GM23338 (cell line): ENCODE data around the gene LTBP4. TPM values are rescaled to one million over a fixed set of nuclear protein-coding genes. Genes with fewer than 3 reads are reported as not detected.

Source experiments
- ATAC-seq: fragments of 200-7000 bp; cut with Tn5 transposase; 3 replicates; pipeline ENCODE4 v1.9.1; 2020
- DNase-seq: peaks from one replicate; pipeline ENCODE4 v3.0.0-alpha.2; 2015; ENCODE audit warnings: low spot score
- H2AFZ ChIP-seq: fragments of 200-600 bp; sonication (generic); 2 replicates; pipeline ENCODE4 v1.8.0; 2016; ENCODE audit warnings: antibody characterized with exemption, mild to moderate bottlenecking, moderate library complexity
- H3F3A ChIP-seq: fragments of 200-600 bp; sonication (generic); replicated peaks from 2 replicates; pipeline ENCODE4 v1.8.0; 2017; ENCODE audit warnings: antibody characterized with exemption, mixed run types, low read depth
- H3K27ac ChIP-seq: fragments of 200-600 bp; sonication (generic); 2 replicates; pipeline ENCODE4 v1.6.1; 2016; ENCODE audit warnings: low read depth
- H3K27me3 ChIP-seq: fragments of 200-600 bp; sonication (generic); 2 replicates; pipeline ENCODE4 v1.8.0; 2016; ENCODE audit warnings: mild to moderate bottlenecking, mixed run types, moderate library complexity; ENCODE audit not compliant: insufficient read depth
- H3K36me3 ChIP-seq: fragments of 200-600 bp; sonication (generic); 2 replicates; pipeline ENCODE4 v1.8.0; 2016; ENCODE audit warnings: mild to moderate bottlenecking; ENCODE audit not compliant: insufficient read depth
- H3K4me1 ChIP-seq: fragments of 200-600 bp; sonication (generic); 2 replicates; pipeline ENCODE4 v1.8.0; 2016; ENCODE audit warnings: mild to moderate bottlenecking, moderate library complexity; ENCODE audit not compliant: insufficient read depth
- H3K4me2 ChIP-seq: fragments of 200-600 bp; sonication (generic); 2 replicates; pipeline ENCODE4 v1.7.1; 2017; ENCODE audit warnings: mixed run types
- H3K4me3 ChIP-seq: fragments of 200-600 bp; sonication (generic); 2 replicates; pipeline ENCODE4 v1.6.1; 2016; ENCODE audit warnings: mixed run types
- H3K79me2 ChIP-seq: fragments of 200-600 bp; sonication (generic); replicated peaks from 2 replicates; pipeline ENCODE4 v1.8.0; 2017; ENCODE audit warnings: mild to moderate bottlenecking; ENCODE audit not compliant: insufficient read depth
- H3K9me2 ChIP-seq: fragments of 200-600 bp; sonication (generic); 2 replicates; pipeline ENCODE4 v1.8.0; 2017; ENCODE audit not compliant: insufficient read depth
- H4K20me1 ChIP-seq: fragments of 200-600 bp; sonication (generic); replicated peaks from 2 replicates; pipeline ENCODE4 v1.8.0; 2017; ENCODE audit warnings: mild to moderate bottlenecking; ENCODE audit not compliant: insufficient read depth
- H3K27ac Mint-ChIP-seq: 2 replicates; pipeline ENCODE4 v1.8.0; 2020; ENCODE audit warnings: inconsistent platforms, mild to moderate bottlenecking, moderate library complexity, mixed read lengths
- H3K27me3 Mint-ChIP-seq: 3 replicates; pipeline ENCODE4 v1.8.0; 2022; ENCODE audit warnings: low read depth, mild to moderate bottlenecking, moderate library complexity, mixed read lengths, inconsistent platforms; ENCODE audit not compliant: insufficient read depth, poor library complexity
- H3K36me3 Mint-ChIP-seq: 3 replicates; pipeline ENCODE4 v1.8.0; 2021; ENCODE audit warnings: low read depth, mild to moderate bottlenecking, inconsistent platforms, moderate library complexity, mixed read lengths
- H3K4me1 Mint-ChIP-seq: 3 replicates; pipeline ENCODE4 v1.8.0; 2020; ENCODE audit warnings: mild to moderate bottlenecking, inconsistent platforms, mixed read lengths
- H3K4me3 Mint-ChIP-seq: 3 replicates; pipeline ENCODE4 v1.8.0; 2021; ENCODE audit warnings: moderate library complexity, mild to moderate bottlenecking, inconsistent platforms, mixed read lengths
- H3K9me3 Mint-ChIP-seq: 3 replicates; pipeline ENCODE4 v1.8.0; 2020; ENCODE audit warnings: moderate library complexity, mild to moderate bottlenecking, inconsistent platforms, mixed read lengths
- CREB1 ChIP-seq: fragments of 250-450 bp; sonication (Bioruptor Pico); IDR thresholded peaks from 2 replicates; pipeline ENCODE4 v1.5.0; 2020; ENCODE audit warnings: low read depth, mild to moderate bottlenecking, moderate library complexity
- EZH2 ChIP-seq: fragments of 200-600 bp; sonication (generic); IDR thresholded peaks from one replicate; pipeline ENCODE4 v1.8.0; 2017; ENCODE audit warnings: antibody characterized with exemption, mild to moderate bottlenecking, low read depth; ENCODE audit not compliant: unreplicated experiment
- NANOG ChIP-seq: IDR thresholded peaks from 2 replicates; pipeline ENCODE4 v1.6.1; 2016; ENCODE audit warnings: antibody characterized with exemption, borderline replicate concordance
- POLR2AphosphoS5 ChIP-seq: IDR thresholded peaks from 2 replicates; pipeline ENCODE4 v1.6.1; 2016; ENCODE audit warnings: antibody characterized with exemption, low read depth
- STAT1 ChIP-seq: IDR thresholded peaks from one replicate; pipeline ENCODE4 v1.6.1; 2016; ENCODE audit warnings: antibody characterized with exemption; ENCODE audit not compliant: unreplicated experiment
- ZNF114 ChIP-seq: fragments of 250-450 bp; sonication (Bioruptor Pico); IDR thresholded peaks from 2 replicates; pipeline ENCODE4 v1.5.0; 2020; ENCODE audit warnings: mild to moderate bottlenecking, moderate library complexity
- ZNF331 ChIP-seq: fragments of 250-450 bp; sonication (Bioruptor Pico); IDR thresholded peaks from 2 replicates; pipeline ENCODE4 v1.5.0; 2020; ENCODE audit warnings: low read depth, mild to moderate bottlenecking, moderate library complexity
- polyA plus RNA-seq: library from polyadenylated mRNA; unstranded; fragments of >200 nt; fragmentation: Nextera tagmentation; extraction: Ambion mirVana; gene quantifications from 2 replicates; pipeline ENCODE4 v1.2.1, GENCODE V29; 2016
- total RNA-seq: library from RNA; depleted of rRNA; stranded (reverse); fragments of >200 nt; shearing (Covaris generic); gene quantifications from 2 replicates; pipeline ENCODE4 v1.2.3, GENCODE V29; 2014
- TF ChIP-seq, protein P1 (sequence below): IDR thresholded peaks from one replicate; pipeline ENCODE4 v1.6.1; 2018; ENCODE audit warnings: antibody characterized with exemption; ENCODE audit not compliant: unreplicated experiment
- TF ChIP-seq, protein P2 (sequence below), 2 experiments: fragments of 200-600 bp in 1 of 2; sonication (generic) in 1 of 2; conservative IDR thresholded peaks; 2 replicates each; pipeline versions ENCODE4 v1.5.1 to v1.6.1; 2016 to 2017; ENCODE audit warnings: antibody characterized with exemption in 2 of 2, low read depth in 2 of 2, mild to moderate bottlenecking in 2 of 2, moderate library complexity in 1 of 2
- TF ChIP-seq, protein P3 (sequence below): fragments of 250-450 bp; sonication (Bioruptor Pico); IDR thresholded peaks from 2 replicates; pipeline ENCODE4 v1.5.0; 2020; ENCODE audit warnings: mild to moderate bottlenecking, moderate library complexity

Gene LTBP4
- total and polyA plus RNA-seq, 2 experiments from 2014 or later, result 50.3 to 65.0 TPM

DNA sequence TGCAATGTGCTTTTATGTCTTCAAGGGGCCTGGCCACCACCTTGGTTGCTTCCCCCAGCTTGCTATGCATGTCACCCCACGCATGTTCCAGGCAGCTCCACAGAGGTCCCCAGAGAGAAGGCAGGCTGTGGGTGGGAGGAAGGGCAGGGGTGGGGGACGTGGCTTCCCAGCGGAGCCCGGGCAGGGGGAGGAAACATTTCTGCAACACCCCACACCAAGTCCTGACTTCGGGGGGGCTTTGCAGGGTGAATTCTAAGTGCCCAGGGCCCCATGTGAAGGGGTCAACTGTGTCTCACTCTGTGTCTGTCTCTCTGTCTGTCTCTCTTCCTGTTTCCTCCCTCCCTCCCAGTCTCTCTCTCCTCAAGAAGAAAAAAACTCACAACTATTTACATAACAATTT, 39.6 kb downstream of the LTBP4 start (continued):
- TF ChIP-seq, protein P1, sequence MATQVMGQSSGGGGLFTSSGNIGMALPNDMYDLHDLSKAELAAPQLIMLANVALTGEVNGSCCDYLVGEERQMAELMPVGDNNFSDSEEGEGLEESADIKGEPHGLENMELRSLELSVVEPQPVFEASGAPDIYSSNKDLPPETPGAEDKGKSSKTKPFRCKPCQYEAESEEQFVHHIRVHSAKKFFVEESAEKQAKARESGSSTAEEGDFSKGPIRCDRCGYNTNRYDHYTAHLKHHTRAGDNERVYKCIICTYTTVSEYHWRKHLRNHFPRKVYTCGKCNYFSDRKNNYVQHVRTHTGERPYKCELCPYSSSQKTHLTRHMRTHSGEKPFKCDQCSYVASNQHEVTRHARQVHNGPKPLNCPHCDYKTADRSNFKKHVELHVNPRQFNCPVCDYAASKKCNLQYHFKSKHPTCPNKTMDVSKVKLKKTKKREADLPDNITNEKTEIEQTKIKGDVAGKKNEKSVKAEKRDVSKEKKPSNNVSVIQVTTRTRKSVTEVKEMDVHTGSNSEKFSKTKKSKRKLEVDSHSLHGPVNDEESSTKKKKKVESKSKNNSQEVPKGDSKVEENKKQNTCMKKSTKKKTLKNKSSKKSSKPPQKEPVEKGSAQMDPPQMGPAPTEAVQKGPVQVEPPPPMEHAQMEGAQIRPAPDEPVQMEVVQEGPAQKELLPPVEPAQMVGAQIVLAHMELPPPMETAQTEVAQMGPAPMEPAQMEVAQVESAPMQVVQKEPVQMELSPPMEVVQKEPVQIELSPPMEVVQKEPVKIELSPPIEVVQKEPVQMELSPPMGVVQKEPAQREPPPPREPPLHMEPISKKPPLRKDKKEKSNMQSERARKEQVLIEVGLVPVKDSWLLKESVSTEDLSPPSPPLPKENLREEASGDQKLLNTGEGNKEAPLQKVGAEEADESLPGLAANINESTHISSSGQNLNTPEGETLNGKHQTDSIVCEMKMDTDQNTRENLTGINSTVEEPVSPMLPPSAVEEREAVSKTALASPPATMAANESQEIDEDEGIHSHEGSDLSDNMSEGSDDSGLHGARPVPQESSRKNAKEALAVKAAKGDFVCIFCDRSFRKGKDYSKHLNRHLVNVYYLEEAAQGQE, result no peak
- TF ChIP-seq STAT1 (no peak), ZNF331 (CRISPR knock-in tag) (no peak)
- TF ChIP-seq, protein P2, sequence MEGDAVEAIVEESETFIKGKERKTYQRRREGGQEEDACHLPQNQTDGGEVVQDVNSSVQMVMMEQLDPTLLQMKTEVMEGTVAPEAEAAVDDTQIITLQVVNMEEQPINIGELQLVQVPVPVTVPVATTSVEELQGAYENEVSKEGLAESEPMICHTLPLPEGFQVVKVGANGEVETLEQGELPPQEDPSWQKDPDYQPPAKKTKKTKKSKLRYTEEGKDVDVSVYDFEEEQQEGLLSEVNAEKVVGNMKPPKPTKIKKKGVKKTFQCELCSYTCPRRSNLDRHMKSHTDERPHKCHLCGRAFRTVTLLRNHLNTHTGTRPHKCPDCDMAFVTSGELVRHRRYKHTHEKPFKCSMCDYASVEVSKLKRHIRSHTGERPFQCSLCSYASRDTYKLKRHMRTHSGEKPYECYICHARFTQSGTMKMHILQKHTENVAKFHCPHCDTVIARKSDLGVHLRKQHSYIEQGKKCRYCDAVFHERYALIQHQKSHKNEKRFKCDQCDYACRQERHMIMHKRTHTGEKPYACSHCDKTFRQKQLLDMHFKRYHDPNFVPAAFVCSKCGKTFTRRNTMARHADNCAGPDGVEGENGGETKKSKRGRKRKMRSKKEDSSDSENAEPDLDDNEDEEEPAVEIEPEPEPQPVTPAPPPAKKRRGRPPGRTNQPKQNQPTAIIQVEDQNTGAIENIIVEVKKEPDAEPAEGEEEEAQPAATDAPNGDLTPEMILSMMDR (conservative IDR thresholded peaks at IDR 0.05; ENCODE audit: low read depth in 2 of 2), result no peak

DNA sequence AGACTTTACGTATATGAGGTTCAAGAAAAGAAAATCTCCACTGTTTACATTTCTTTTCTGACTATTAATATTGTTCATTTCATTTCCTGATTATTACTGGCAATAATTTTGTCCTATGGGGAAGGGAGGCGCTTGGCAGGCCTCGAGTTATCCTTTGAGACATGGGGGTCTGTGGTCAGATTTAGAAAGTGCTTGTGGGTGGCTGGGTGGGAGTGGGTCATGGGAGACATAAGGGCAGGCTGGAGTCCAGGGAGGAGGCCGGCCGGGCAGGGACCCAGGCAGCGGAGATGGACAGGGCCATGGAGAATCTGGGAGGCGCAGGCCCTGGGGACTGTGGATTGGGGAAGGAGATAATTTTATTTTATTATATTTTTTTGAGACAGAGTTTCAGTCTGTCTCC, 40.1 kb downstream of the LTBP4 start:
- Histone ChIP-seq H3K27ac (no peak overlapping the region), H3F3A (no peaks in the 10 kb centered on the region), H2AFZ (no peak overlapping the region), H3K4me2 (no peak overlapping the region), H3K4me1 (peaks cover 7% of the 10 kb centered on the region), H3K79me2 (no peaks in the 10 kb centered on the region), H3K36me3 (no peaks in the 10 kb centered on the region), H4K20me1 (no peaks in the 10 kb centered on the region), H3K27me3 (no peaks in the 10 kb centered on the region; the same call in 1 of the 2 replicates), H3K9me2 (no peaks in the 10 kb centered on the region), H3K4me3 (no peak overlapping the region)
- Mint-ChIP-seq H3K9me3 (no peaks in the 10 kb centered on the region; the same call in 2 of the 3 replicates), H3K27ac (no peak overlapping the region), H3K4me3 (no peak overlapping the region; the same call in 2 of the 3 replicates), H3K36me3 (no peaks in the 10 kb centered on the region), H3K27me3 (peaks cover 4% of the 10 kb centered on the region), H3K4me1 (peaks cover 11% of the 10 kb centered on the region)
- DNase-seq (no peak), ATAC-seq (no peak)
- TF ChIP-seq, protein P1, result no peak
- TF ChIP-seq ZNF331 (CRISPR knock-in tag), result no peak
- TF ChIP-seq, protein P3, sequence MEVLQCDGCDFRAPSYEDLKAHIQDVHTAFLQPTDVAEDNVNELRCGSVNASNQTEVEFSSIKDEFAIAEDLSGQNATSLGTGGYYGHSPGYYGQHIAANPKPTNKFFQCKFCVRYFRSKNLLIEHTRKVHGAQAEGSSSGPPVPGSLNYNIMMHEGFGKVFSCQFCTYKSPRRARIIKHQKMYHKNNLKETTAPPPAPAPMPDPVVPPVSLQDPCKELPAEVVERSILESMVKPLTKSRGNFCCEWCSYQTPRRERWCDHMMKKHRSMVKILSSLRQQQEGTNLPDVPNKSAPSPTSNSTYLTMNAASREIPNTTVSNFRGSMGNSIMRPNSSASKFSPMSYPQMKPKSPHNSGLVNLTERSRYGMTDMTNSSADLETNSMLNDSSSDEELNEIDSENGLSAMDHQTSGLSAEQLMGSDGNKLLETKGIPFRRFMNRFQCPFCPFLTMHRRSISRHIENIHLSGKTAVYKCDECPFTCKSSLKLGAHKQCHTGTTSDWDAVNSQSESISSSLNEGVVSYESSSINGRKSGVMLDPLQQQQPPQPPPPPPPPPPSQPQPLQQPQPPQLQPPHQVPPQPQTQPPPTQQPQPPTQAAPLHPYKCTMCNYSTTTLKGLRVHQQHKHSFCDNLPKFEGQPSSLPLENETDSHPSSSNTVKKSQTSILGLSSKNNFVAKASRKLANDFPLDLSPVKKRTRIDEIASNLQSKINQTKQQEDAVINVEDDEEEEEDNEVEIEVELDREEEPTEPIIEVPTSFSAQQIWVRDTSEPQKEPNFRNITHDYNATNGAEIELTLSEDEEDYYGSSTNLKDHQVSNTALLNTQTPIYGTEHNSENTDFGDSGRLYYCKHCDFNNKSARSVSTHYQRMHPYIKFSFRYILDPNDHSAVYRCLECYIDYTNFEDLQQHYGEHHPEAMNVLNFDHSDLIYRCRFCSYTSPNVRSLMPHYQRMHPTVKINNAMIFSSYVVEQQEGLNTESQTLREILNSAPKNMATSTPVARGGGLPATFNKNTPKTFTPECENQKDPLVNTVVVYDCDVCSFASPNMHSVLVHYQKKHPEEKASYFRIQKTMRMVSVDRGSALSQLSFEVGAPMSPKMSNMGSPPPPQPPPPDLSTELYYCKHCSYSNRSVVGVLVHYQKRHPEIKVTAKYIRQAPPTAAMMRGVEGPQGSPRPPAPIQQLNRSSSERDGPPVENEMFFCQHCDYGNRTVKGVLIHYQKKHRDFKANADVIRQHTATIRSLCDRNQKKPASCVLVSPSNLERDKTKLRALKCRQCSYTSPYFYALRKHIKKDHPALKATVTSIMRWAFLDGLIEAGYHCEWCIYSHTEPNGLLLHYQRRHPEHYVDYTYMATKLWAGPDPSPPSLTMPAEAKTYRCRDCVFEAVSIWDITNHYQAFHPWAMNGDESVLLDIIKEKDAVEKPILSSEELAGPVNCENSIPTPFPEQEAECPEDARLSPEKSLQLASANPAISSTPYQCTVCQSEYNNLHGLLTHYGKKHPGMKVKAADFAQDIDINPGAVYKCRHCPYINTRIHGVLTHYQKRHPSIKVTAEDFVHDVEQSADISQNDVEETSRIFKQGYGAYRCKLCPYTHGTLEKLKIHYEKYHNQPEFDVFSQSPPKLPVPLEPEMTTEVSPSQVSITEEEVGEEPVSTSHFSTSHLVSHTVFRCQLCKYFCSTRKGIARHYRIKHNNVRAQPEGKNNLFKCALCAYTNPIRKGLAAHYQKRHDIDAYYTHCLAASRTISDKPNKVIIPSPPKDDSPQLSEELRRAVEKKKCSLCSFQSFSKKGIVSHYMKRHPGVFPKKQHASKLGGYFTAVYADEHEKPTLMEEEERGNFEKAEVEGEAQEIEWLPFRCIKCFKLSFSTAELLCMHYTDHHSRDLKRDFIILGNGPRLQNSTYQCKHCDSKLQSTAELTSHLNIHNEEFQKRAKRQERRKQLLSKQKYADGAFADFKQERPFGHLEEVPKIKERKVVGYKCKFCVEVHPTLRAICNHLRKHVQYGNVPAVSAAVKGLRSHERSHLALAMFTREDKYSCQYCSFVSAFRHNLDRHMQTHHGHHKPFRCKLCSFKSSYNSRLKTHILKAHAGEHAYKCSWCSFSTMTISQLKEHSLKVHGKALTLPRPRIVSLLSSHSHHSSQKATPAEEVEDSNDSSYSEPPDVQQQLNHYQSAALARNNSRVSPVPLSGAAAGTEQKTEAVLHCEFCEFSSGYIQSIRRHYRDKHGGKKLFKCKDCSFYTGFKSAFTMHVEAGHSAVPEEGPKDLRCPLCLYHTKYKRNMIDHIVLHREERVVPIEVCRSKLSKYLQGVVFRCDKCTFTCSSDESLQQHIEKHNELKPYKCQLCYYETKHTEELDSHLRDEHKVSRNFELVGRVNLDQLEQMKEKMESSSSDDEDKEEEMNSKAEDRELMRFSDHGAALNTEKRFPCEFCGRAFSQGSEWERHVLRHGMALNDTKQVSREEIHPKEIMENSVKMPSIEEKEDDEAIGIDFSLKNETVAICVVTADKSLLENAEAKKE (CRISPR knock-in tag), result no peak
- no peak for TF ChIP-seq EZH2
- TF ChIP-seq STAT1, result no peak
- TF ChIP-seq CREB1 (CRISPR knock-in tag), result no peak
- TF ChIP-seq ZNF114 (CRISPR knock-in tag), result no peak
- no peak for TF ChIP-seq NANOG
- no peak for TF ChIP-seq POLR2AphosphoS5
